Fibroblast of the conjunctiva (primary cell): ENCODE results near the gene PYGO2.

ENCODE experiments used
- DNase-seq: peaks from one replicate; pipeline ENCODE4 v3.0.0-alpha.2; 2010; ENCODE audit warnings: low read depth

The PYGO2 gene

DNA sequence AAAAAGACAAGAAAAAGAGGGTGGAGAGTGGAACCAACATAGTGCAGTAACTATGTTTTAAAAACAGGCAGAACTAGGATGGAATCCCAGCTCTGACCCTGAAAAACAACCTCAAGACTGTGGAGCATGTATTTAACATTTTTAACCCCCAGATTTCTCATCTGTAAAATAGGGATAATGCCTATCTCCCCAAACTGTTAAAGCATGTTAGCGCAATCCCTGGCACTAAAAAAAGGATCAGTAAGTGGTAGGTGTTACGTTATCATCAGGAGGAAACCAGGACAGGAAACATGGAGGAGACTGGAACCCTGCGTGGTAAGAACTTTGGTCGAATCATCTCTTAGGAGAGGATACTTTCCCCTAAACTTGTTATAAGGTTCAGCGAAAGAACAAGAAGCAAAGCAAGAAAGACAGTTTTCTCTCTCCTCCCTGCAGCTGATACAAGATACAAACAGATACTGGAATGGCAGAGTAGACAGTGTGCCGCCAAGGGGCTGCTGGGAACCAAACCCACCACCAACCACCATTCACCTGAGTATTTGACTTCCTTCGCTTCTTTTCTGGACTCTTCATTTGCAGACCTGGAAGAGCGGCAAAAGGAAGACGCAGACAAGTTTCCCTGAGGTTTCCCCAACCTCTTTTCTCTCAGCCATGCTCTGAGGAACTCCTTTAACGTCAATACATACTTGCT, 991 bp downstream of the PYGO2 start:
- no peak for DNase-seq

- DNase-seq, result no peak
Observed at GRCh38 chr1:154959426-154959780, 2.2 kb downstream of the PYGO2 start.

- no peak for DNase-seq
Observed at GRCh38 chr1:154958681-154959425, 2.7 kb downstream of the PYGO2 start.

DNA sequence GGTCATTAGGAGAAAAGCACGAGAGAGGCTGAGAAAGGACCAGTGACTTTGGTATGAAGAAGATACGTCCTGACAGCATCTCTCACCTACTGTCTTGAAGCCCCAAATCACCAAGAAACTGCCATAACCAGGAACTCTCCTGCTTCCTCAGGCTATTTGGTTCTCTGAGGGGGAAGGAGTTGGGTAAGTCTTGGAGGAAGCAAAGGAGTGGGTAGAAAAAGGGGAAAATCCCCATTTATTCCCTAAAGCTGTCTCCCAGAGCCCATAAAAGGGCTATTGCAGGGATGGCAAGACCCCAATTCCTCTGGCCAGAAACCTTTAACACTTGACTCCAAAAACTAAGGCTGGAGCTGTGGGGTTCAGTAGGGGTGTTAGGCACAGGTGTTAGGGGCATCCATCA, 3.5 kb downstream of the PYGO2 start:
- no peak for DNase-seq

DNA sequence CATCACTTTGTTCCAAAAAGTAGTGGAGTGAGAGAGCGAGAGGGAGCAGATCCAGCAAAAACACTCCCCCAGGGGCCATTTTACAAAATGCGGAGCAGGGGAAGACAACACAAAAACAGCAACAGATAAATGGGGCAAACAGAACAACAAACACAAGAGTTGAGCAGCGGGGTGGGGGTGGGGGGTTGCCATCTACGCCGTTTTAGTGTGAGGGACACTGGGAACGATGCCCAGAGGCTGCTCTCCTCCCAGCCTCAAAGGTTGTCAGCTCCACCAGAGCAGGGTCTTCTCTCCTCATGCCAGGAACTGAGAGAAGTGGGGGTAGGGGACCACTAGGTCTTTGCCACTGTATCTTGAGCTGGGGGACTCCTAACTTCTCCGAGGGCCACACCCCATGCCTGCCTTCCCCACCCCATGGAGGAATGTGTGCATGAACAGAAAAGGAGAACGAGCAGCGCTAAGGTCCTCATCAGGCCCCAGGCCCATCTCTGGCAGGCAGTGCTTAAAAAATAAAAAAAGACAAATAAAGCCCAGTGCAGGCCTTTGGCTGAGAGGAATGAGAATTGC, 4.4 kb downstream of the PYGO2 start:
- DNase-seq, result no peak

DNA sequence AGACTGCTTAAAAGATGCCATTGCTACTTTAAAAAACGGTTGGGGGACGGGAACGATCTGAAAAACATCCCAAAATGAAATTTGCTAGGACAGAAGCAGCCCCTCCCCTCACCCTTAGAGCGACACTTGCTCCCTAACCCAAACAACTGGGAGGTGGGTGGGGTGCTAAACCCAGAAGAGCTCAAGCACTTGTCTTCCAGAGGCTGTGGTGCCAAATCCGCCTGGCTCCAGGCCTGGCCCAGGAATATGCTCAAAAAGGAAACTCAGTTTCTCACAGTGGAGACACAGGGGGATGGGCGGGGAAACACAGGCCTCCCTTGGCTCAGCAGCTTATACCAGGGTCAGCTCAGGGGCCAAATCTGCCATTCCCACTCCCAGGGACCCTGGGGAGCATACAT, 5.0 kb downstream of the PYGO2 start:
- DNase-seq, result no peak

DNA sequence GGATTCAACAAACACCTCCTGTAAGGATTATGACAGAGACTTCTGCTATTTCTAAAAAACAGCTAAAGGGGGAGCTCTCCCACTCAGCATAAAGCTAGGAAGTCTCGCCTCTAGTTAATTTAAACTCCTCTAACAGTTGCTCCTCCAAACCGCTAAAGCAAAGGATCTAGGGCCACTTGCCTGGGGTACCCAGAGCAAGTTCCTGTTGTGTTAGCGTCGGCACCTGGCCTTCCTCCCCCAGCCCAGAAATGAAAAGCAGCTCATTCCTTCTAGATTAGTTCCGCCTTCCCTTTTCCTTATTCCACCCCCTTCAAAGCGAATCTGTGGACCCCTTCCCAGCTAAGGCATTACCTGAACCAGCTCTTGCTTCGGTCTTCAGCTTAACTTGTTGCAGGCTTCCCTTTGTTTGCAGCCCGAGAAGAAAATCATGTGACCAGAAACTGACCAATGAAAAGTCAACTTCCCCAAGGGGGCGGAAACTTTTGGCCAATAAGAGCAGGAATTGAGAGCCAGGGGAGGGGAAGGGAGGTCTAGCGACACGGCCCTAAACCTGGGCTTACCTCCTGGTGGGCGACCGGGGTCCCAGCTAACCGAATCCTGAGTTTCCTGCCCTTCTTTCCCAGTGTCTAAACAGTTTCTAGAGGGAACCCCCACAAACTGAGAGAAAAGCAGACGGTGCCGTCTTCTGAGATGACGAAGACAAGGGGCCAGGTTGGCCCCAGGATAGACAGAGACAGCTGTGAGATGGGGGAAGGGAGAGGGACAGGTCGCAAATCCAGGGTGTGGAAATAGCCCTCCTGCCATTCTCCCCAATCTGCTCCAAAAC, 5.7 kb downstream of the PYGO2 start, which contains the start of gene PBXIP1:
PBXIP1 (minus strand) TSS at position 382 of the 826 bp plus-strand sequence. CDS start 2,378 bp downstream, outside the sequence.
- DNase-seq, result peak; percentile 80

DNA sequence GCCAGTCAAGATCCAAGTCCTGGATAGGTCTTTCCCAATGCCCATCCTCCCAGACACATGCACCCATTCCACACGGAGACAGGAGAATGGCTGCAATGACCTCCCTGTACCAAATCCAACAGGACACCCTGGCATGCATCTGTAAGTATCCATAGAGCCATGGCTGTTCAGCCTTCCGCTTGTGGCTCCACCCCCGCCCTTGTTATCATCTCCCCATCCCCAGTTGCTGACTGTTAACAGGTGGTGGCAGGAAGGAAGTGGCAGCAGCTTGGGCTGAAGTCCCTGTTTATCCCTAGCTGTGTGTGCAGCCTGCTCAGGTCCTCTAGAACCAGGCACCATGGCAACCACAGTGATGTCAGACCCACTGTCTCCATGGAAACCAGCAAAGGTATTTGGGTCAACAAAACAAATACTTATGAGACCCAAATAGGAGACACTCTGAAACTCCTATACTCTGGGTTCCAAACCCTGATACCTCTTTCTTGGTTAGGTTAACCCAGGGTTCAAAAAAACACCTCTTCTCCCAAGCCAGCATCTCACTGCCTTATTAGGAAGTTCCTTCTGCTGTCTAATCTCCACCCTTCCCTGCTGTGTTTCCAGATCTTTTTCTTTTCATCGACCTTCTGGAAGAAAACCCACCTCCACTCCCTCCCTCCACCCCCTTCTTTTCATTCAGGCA, 6.4 kb downstream of the PYGO2 start:
- no peak for DNase-seq

- no peak for DNase-seq
Observed at GRCh38 chr1:154954541-154954940, 7.0 kb downstream of the PYGO2 start.

DNA sequence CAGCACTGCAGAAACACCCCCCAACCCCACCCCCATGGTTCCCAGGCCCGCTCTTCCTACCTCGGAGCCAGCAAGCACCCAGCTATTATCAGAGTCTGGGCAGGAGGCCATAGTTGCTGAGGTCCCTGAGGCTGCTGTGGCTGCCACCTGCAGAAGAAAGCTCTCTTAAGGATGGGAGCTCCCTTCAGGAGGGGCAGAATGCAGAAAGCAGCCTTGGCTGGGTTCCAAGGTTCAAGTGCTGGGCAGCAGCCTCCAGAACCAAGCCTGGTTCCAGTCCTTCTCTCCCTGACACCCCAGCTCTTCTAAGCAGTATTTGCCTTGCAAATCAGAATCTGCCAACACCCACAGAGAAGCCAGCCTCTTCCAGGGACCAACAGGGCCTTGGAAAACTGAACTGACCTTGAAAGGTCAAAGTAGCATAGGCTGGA, 8.0 kb downstream of the PYGO2 start:
- no peak for DNase-seq

GRCh38 chr1:154952664-154953063, 8.9 kb downstream of the PYGO2 start:
- DNase-seq, result no peak

- no peak for DNase-seq
Observed at GRCh38 chr1:154951901-154952657, 9.5 kb downstream of the PYGO2 start.

DNA sequence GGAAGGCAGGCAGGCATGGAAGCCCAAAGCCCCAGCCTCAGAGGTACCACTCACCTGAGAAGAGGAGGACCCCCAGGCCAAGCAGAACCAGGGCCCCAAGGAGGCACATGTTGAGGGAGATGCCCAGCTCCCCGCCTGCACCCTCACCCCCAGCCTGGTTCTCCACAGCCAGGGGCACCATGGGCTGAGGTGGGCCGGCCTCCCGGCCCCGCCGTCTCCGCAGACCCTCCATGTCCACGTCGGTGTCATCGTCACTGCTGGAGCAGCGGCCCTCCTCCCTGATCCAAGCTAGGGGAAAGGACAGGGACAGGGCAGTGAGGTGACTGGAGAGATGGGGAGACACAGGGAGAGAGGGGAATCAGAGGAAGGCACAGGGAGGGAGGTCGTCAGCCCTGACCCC, 13.5 kb downstream of the PYGO2 start:
- DNase-seq, result no peak

- no peak for DNase-seq
Observed at GRCh38 chr1:154945962-154946850, 15.4 kb downstream of the PYGO2 start.

GRCh38 chr1:154945160-154945961, 16.2 kb downstream of the PYGO2 start:
- no peak for DNase-seq

DNA sequence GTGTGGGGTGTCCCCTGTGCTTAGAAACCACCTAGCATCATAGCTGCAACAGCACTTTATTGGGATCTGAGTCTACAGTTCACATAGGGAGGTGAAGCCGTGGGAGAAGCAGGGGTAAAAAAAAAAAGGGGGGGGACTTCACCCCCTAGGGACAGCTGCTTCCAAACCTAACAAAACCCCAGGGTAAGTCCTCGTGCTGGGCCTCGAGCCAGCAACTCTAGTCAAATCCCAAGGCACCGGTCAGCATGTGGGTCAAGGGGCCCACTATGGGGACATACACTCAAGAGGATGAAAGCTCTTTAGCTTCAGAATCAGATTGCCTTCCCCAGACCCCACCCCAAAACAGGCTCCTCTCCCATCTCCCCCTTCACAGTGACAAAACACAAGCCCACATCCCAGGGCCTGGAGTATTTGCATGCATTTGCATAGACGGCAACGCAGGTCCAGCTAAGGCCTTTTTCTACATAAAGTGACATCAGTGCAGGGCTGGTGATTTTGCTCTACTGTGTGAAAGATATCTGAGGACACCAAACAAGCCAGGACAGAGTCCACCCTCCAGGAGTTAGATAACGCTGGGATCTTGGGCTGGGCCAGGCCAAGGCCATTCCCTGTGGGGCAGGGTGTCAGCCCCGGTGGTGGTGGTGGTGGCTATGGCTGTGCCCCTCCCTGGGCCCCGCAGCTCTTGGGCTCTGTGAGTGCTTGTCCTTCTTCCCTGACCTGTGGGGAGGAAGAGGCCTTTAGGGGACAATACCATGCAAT, 17.0 kb downstream of the PYGO2 start:
- no peak for DNase-seq

DNA sequence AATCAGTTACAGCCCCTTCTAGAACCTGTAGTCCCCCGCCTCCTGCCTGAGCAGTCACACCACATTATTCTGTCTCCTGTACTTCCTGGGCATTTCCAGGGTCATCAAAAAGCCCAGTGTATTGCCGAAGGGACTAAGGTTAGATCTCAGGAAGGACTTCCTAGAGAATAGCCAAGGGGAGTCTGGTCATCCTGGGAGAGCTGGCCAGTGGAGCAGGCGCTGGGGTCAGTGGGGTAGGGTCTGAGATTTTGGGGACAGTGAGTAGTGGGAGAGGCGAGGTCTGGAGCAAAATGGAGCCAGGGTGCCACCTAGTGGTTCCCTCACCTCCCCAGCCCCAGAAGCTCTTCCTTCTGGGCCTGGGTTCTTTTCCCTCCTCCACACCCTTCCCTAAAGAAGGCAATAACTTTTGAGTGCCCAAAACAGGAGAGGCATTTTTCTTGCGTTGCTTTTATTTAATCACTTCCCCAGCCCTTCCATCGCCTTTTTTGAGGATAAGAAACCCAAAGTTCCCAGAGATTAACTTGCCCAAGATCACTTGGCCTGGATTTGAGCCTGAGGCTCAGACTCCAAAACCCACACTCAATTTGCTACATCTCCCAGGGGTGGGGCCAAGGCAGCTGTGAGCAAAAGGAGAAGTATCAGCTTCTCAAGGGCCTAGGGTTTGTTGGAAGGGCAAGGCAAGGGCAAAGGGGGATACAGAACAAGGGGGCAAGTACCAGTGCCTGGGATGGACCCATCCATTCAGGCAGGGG, 17.8 kb downstream of the PYGO2 start:
- no peak for DNase-seq
